RPMI8226 (cell line): Measurements from ENCODE around the gene ING4.
"Not testable (repeated sequence)": the region's sequence is repeated elsewhere in the genome, so short reads cannot be mapped to it uniquely, and the experiment has no call there.

Experiments used
- DNase-seq: peaks from one replicate; pipeline ENCODE4 v3.0.0-alpha.2; 2015

The ING4 gene

GRCh38 chr12:6662906-6663742 is at the start of gene ING4:
TSS of gene ING4 (minus strand) at chr12:6663119. CDS start at chr12:6663101, 18 bp downstream.
- peak; percentile 99 for DNase-seq

- DNase-seq = no peak
These were observed 46.1 kb upstream of the ING4 start for GRCh38 chr12:6708960-6709394.

- DNase-seq = not testable (repeated sequence)
These were observed 45.4 kb upstream of the ING4 start for GRCh38 chr12:6708351-6708750.

- DNase-seq = peak; percentile 69
These were observed 40.7 kb upstream of the ING4 start for GRCh38 chr12:6703631-6704030.

GRCh38 chr12:6701078-6701768 is 38.3 kb upstream of the ING4 start:
- no peak for DNase-seq

- peak; percentile 29 for DNase-seq
These were observed 37.7 kb upstream of the ING4 start, which contains the start of gene PIANP for GRCh38 chr12:6700646-6701051. TSS of gene PIANP (minus strand) at chr12:6700815. CDS start at chr12:6698061, 2,754 bp downstream.

GRCh38 chr12:6699989-6700645 is 37.2 kb upstream of the ING4 start:
- DNase-seq = no peak

GRCh38 chr12:6699259-6699988 is 36.5 kb upstream of the ING4 start:
- DNase-seq = no peak

- DNase-seq = no peak
These were observed 35.6 kb upstream of the ING4 start for GRCh38 chr12:6698352-6699046.

- peak; percentile 31 for DNase-seq
These were observed 34.8 kb upstream of the ING4 start for GRCh38 chr12:6697584-6698351.

- DNase-seq = peak; percentile 50
These were observed 34.0 kb upstream of the ING4 start for GRCh38 chr12:6696690-6697583.

GRCh38 chr12:6695313-6696045 is 32.6 kb upstream of the ING4 start:
- DNase-seq = no peak

- DNase-seq = no peak
These were observed 31.8 kb upstream of the ING4 start for GRCh38 chr12:6694701-6695100.

GRCh38 chr12:6693832-6694355 is 31.0 kb upstream of the ING4 start:
- DNase-seq = no peak

- DNase-seq = no peak
These were observed 30.0 kb upstream of the ING4 start for GRCh38 chr12:6692888-6693287.

- no peak for DNase-seq
These were observed 28.6 kb upstream of the ING4 start for GRCh38 chr12:6691473-6691872.

GRCh38 chr12:6688999-6689882 is 26.3 kb upstream of the ING4 start, which contains the start of gene ZNF384:
TSS of gene ZNF384 (minus strand) at chr12:6689375. CDS start at chr12:6679520, 9,855 bp downstream.
- DNase-seq = peak; percentile 99

GRCh38 chr12:6688543-6688998 is 25.7 kb upstream of the ING4 start:
- peak; percentile 49 for DNase-seq
